Measurements from ENCODE around the gene CACNA1C.
"Not testable (repeated sequence)": the region's sequence is repeated elsewhere in the genome, so short reads cannot be mapped to it uniquely, and the experiment has no call there.

The CACNA1C gene

GRCh38 chr12:2076728-2077127 is 23.9 kb downstream of the CACNA1C start:
- DNase-seq: no peak

DNA sequence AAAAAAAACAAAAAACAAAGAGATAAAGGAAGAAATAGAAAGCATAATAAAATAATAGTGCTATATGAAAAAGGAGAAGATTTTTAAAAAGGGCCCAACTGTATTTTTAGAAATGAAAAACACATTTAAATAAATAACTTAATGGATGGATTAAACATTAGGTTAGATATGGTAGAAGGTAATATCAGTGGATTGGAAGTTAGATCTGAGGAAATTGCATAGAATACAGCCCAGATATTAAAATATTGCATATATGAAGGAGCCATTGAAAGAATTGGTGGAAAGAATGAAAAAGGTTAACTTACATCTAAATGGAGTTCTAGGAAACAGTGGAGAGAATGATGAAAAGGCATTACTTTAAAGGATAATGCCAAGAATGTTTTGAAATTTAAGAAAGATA is 27.8 kb downstream of the CACNA1C start:
- no peak for DNase-seq

GRCh38 chr12:2082321-2082720 is 29.5 kb downstream of the CACNA1C start:
- no peak for DNase-seq

GRCh38 chr12:2083008-2083407 is 30.2 kb downstream of the CACNA1C start:
- no peak for DNase-seq

DNA sequence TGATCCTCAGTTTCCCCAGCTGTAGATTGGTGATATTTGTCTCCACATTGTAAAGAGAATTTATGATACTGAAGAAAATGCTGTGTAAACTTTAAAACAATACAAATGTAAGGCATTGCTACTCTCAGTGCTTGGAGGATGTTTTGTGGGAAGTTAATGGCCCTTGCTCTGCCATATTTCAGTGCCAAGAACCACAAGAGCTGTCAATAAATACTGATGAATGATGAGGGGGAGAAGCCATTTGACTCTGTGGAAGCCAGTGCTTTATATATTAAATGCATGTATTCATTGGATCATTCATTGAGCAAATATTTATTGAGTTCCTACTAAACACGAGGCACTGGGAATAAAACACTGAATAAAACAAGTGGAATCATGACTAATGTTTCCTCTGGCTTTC is 30.8 kb downstream of the CACNA1C start:
- no peak for DNase-seq

DNA sequence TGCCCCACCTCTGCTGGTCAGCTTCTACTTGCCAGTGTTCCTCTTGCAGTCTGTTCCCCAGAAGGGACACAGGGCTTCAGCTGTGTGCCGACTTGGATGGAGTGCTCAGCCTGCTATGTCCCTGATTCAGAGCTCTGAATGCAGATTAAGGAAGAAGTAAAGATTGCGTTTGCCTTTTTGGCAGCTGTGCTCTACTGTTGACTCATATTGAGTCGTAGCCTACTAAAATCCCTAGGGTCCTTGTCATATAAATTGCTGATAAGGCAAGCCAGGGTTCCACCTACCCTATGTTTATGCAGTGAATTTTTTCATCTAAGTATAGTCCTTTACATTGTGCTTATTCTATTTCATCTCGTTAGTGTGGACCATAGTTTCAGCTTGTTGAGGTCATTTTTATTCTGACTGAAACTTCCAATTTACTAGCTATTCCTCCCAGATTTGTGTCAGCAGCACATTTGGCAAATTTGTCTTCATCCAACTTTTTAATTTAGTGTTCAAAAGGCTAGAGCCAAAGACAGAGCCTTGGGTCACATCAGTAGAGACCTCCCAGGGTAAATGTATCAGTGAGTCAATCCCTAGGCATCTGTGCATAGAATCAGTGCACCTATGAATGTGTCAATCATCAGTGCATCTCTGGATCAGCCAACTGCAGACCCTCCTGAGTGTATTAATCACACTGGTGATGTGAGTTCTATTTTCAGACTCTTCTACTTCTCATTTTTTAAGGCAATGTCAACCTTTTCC is 31.9 kb downstream of the CACNA1C start:
- no peak for DNase-seq

GRCh38 chr12:2092354-2092753 is 39.6 kb downstream of the CACNA1C start:
- DNase-seq: no peak

DNA sequence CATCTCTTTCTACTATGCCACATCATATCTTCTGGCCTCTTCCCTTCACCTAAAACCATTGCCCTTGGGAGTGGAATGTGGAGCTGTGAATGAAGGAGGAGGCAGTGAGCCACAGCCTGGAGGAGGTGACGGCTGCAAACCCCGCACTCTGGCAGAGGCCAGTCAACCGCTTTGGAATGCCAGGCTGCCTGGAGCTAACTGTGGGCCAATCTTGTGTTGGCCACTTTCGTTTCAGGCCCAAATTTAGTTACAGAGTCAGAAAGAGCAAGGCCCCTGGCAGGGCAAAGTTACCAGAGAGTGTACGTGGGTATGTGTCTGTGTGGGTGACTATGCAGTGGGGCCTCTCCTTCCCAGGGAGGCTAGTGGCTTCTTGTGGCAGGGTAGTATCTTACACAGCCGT is 40.1 kb downstream of the CACNA1C start:
- DNase-seq: no peak

DNA sequence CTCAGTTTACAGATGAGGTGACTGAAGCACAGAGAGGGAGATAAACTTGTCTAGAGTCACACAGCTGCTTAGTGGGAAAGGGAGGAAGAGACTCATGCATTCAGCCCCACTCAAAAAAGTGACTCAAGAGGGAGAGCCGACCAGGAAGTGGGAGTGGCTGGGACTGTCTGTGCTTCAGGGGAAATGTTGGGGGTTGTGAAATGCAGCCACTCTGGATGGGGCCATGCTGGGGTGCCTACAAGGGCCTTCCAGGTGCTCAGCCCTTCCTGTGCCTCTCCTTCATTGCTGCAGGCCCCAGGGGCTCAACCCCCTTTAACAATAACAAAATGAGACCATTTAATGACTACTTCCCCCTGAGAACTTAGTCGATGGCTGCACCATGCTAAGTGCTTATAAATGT is 41.8 kb downstream of the CACNA1C start:
- no peak for DNase-seq

GRCh38 chr12:2095878-2096277 is 43.1 kb downstream of the CACNA1C start:
- DNase-seq: no peak

GRCh38 chr12:2097617-2098016 is 44.8 kb downstream of the CACNA1C start:
- DNase-seq: no peak

GRCh38 chr12:2098852-2099251 is 46.1 kb downstream of the CACNA1C start:
- DNase-seq: no peak

DNA sequence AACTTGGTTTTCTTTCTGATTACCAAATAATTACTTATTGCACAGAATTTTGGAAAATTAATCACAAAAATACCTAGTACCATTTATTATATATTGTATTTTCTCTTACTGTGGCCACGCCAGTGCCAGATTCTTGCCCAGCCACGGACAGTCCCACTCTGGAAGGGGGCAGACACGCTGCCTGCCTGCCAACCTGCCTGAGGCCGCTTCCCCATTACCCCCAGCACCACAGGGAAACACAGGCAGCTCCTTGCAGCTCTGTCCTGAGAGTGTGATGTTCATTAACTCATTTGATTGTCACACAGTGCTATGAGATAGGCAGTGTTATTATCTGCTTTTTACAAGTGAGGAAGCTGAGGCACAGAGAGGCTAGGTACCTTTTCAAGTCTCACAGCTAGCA is 46.8 kb downstream of the CACNA1C start:
- no peak for DNase-seq

GRCh38 chr12:2101359-2101758 is 48.6 kb downstream of the CACNA1C start:
- no peak for DNase-seq

- no peak for DNase-seq
Observed at GRCh38 chr12:2101771-2102170, 49.0 kb downstream of the CACNA1C start.

DNA sequence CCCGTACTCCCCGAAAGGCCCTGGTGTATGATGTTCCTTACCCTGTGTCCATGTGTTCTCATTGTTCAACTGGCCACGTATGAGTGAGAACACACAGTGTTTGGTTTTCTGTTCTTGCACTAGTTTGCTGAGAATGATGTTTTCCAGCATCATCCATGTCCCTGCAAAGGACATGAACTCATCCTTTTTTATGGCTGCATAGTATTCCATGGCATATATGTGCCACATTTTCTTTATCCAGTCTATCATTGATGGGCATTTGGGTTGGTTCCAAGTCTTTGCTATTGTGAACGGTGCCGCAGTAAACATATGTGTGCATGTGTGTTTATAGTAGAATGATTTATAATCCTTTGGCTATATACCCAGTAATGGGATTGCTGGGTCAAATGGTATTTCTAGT is 49.9 kb downstream of the CACNA1C start:
- DNase-seq: not testable (repeated sequence)

DNA sequence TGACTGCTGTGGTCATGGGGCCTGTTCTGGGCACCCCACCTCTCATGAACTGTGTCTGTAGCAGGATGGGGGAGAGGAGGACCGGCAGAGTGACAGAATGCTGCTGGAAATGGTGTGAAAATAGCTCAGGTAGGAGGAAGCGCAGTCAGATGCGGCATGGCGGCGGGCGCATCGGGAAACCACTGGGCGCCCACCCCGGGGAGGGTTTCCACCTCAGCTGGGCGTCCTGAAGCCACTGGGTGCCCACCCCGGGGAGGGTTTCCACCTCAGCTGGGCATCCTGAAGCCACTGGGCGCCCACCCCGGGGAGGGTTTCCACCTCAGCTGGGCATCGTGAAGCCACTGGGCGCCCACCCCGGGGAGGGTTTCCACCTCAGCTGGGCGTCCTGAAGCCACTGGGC is 52.6 kb downstream of the CACNA1C start:
- DNase-seq: not testable (repeated sequence)

DNA sequence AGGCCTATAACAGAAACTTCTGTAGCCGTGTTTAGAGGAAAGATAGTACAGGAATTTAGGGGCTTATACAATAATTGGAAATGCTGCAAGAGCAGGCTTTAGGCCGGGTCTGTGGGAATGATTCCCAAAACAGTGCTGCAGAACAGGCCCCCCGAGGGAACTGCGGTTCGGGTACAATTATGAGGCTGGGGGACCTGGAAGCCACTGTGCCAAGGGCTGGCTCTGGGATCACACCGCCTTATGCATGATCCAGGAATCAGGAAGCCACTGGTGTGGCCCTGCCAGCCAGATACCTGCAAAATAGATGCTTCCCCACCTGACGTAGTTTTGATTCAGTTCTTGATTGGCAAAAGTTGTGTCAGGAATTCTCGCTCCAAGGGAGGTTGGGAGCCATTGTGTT is 55.4 kb downstream of the CACNA1C start:
- DNase-seq: no peak

DNA sequence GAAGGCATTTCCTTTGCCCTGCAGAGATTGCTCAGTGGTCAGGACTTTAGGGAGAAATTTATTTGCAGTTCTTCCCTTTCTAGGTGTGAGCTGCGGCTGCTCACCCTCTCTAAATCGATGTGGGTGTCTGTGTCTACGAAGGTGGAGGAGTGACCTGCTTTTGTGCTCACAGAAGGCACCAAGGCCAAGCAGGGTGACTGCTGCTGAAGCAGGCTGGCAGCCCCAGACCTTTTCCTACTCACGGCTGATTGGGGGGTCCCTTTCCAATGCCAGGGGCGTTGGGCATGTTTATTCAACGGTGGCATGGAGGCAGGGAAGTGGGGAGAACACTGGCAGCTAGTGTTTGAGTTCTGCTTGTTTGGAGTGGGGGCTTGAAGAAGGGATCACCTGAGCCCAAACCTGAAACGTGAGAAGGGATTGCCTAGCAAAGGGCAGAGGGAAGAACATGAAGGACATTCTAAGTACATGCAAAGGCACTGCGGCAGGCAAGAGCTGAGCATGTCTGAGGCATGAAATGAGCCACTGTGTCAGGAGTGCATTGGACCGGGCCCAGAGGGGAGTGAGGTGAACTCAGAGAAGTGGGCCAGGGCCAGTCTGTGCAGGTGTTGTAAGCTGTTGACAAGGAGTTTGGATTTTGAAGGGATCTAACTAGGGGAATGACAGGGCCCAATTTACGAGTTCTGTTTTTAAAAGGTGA is 56.3 kb downstream of the CACNA1C start:
- DNase-seq: no peak

DNA sequence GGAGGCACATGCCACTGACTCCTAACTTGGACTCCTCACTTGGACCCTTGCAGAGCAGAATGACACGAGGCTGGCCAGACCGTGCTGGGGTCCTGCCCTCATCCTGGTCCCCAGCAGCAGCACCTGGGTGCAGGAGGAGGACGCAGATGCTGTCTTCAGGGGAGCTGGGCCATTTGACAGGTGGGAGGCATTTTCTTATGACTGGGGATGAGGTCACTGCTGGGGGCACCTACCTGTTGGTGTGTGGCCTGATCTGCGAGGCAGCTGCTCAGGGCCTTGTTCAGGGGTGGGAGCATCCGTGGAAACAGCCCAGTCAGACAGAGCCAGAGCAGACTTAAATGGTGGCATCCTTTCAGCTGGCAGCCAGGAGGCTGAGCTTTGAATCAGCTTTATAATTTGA is 57.3 kb downstream of the CACNA1C start:
- DNase-seq: no peak

GRCh38 chr12:2110849-2111566 is 58.2 kb downstream of the CACNA1C start:
- no peak for DNase-seq

GRCh38 chr12:2111826-2112225 is 59.0 kb downstream of the CACNA1C start:
- no peak for DNase-seq

DNA sequence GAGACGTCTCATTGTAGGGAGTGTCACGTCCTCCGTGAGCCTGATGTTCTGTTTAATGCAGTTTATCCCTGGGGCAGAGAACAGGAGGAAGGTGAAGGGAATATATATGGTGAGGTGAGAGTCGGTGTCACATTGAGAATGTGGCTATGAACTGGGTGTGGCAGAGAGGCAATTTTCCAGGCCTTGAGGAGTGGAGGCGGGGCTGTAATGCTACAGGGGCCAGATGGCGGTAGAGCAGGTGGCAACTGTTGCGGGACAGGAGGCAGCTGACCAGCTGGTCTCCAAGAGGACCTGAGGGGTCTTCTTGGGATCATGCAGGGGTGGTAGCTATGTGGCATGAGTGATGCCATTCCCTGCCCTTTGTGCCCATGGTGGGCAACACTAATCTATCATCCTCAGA is 59.6 kb downstream of the CACNA1C start:
- DNase-seq: no peak

Data from stimulated activated CD4-positive, alpha-beta T cell treated with anti-CD3 and anti-CD28 coated beads, Interleukin-2, amount 100 ng/mL, for 48 hours (primary cell).